ENCODE results near the gene HMGCL. TPM values are rescaled to one million over a fixed set of nuclear protein-coding genes. Genes with fewer than 3 reads are reported as not detected.

HMGCL gene
- total and polyA plus RNA-seq, 4 donors, result 22.4 to 36.8 (median 33.1) TPM

DNA sequence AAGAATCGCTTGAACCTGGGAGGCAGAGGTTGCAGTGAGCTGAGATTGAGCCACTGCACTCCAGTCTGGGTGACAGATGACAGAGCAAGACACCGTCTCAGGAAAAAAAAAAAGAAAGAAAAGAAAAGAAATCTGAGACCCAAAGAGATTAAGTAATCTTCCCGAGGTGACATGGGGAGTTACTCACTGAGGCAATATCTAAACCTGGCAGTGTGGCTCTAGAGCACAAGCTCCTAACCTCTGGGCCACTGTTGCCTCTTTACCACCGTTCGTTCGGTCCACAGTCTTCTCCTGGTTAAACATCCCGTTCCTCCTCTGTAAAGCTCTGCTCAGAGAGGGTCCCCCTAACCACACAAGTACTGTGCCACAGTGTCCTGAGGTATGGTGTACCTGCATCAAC, 1.5 kb downstream of the HMGCL start:
- no peak overlapping the region for H3K4me3 ChIP-seq (ENCODE audit: low read length in 2 of 2)
- H3K27me3 ChIP-seq (ENCODE audit: control insufficient read depth in 1 of 2, insufficient read depth in 2 of 2, low read length in 1 of 2), result no peaks in the 10 kb centered on the region
- ATAC-seq (ENCODE audit: low FRiP score) (no peak), DNase-seq (no peak)
- WGBS, 2 donors, result 82 to 88% methylated on average over 7 of the region's 7 CpGs
- H3K27ac ChIP-seq (ENCODE audit: low read depth in 1 of 2, low read length in 2 of 2), result no peak overlapping the region
- H3K9me3 ChIP-seq (ENCODE audit: control insufficient read depth, low read length), result no peaks in the 10 kb centered on the region
- no peaks in the 10 kb centered on the region for H3K36me3 ChIP-seq (ENCODE audit: control insufficient read depth in 1 of 2, insufficient read depth in 2 of 2, low read length in 1 of 2)
- H3K4me1 ChIP-seq (ENCODE audit: control insufficient read depth in 1 of 2, insufficient read depth in 2 of 2, low read length in 2 of 2), result peaks cover 0 to 1% of the 10 kb centered on the region in 2 donors
- intact Hi-C loops (cut with DNase I), result no loop called here

DNA sequence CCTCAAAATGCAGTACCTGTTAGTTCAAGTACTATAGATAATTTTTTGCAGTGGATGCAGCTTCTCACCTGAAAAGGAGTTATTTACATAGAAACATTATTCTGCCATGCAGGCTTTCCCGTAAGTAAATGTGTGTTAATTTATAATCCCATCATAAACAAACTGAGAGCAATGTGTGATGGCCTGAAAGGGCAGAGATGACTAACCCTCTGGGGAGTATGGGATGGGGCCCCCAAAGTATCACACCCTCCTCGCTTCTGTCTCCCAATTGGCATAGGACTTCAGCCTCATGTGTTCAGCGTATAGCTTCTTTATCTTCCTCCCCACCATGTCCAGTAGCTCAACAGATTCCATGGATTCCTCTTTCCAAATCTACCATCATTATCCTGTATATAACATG, 7.6 kb downstream of the HMGCL start:
- Histone ChIP-seq H3K4me1 (ENCODE audit: control insufficient read depth in 1 of 2, insufficient read depth in 2 of 2, low read length in 2 of 2) (no peaks in the 10 kb centered on the region), H3K4me3 (ENCODE audit: low read length in 2 of 2) (no peak overlapping the region), H3K27ac (ENCODE audit: low read depth in 1 of 2, low read length in 2 of 2) (no peak overlapping the region), H3K36me3 (ENCODE audit: control insufficient read depth in 1 of 2, insufficient read depth in 2 of 2, low read length in 1 of 2) (peaks cover 2 to 7% of the 10 kb centered on the region in 2 donors), H3K9me3 (ENCODE audit: control insufficient read depth, low read length) (no peaks in the 10 kb centered on the region), H3K27me3 (ENCODE audit: control insufficient read depth in 1 of 2, insufficient read depth in 2 of 2, low read length in 1 of 2) (no peaks in the 10 kb centered on the region)
- ATAC-seq (ENCODE audit: low FRiP score) (no peak), DNase-seq (no peak)
- intact Hi-C loops (cut with DNase I), result loop anchor here in 1 of 2 donors (10.0 kb wide), 1 partner anchor 97 kb away; the partner anchor contains the start of gene CNR2
- WGBS, 2 donors, result 89 to 93% methylated on average over 3 of the region's 3 CpGs

DNA sequence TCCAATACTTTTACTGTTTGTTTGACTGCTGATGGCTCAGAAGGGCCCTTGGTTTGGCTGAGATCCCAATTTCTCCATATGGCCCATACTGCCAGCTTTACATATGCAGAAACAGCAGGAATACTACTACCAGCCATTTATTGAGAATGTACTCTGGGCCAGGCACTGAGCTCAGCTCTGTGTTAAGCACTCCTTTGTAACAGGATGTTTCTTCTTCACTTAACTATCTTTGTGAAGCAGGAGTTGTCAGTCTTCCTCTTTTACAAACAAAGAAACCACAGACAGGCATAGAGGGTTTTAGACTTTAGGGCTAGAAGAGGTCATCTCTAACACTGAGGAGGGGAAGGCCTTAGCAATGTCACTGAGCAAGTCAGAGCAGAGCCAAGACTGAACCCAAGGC, 8.3 kb downstream of the HMGCL start:
- Histone ChIP-seq H3K4me1 (ENCODE audit: control insufficient read depth in 1 of 2, insufficient read depth in 2 of 2, low read length in 2 of 2) (no peaks in the 10 kb centered on the region), H3K27ac (ENCODE audit: low read depth in 1 of 2, low read length in 2 of 2) (no peak overlapping the region), H3K27me3 (ENCODE audit: control insufficient read depth in 1 of 2, insufficient read depth in 2 of 2, low read length in 1 of 2) (no peaks in the 10 kb centered on the region), H3K9me3 (ENCODE audit: control insufficient read depth, low read length) (no peaks in the 10 kb centered on the region), H3K4me3 (ENCODE audit: low read length in 2 of 2) (no peak overlapping the region), H3K36me3 (ENCODE audit: control insufficient read depth in 1 of 2, insufficient read depth in 2 of 2, low read length in 1 of 2) (peaks cover 2 to 9% of the 10 kb centered on the region in 2 donors)
- ATAC-seq (ENCODE audit: low FRiP score), result no peak
- DNase-seq, result no peak
- intact Hi-C loops (cut with DNase I), result loop anchor here in 1 of 2 donors (10.0 kb wide), 1 partner anchor 98 kb away; the partner anchor contains the start of gene CNR2

DNA sequence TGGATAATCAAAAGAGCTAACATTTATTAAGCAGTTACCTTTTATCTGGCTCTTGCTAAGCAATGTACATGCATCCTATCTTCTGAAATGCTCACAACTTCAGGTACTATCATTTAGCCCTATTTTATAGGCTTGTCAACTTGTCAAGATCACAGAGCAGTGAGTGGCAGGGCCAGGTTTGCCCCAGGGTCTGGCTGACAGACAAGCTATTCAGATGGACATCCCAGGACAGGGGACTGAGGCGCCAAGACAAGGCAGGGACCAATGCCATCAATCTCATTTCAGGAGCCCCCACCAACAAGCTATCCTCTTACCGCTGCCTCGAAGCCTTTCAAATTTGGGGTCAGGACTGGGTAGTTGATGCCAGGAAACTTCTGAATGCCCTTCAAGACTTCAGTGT, 8.9 kb downstream of the HMGCL start:
- intact Hi-C loops (cut with DNase I), result loop anchor here in 1 of 2 donors (10.0 kb wide), 1 partner anchor 98 kb away; the partner anchor contains the start of gene CNR2
- no peaks in the 10 kb centered on the region for H3K4me1 ChIP-seq (ENCODE audit: control insufficient read depth in 1 of 2, insufficient read depth in 2 of 2, low read length in 2 of 2)
- H3K4me3 ChIP-seq (ENCODE audit: low read length in 2 of 2), result no peak overlapping the region
- ATAC-seq (ENCODE audit: low FRiP score), result no peak
- no peaks in the 10 kb centered on the region for H3K9me3 ChIP-seq (ENCODE audit: control insufficient read depth, low read length)
- peaks cover 2 to 9% of the 10 kb centered on the region in 2 donors for H3K36me3 ChIP-seq (ENCODE audit: control insufficient read depth in 1 of 2, insufficient read depth in 2 of 2, low read length in 1 of 2)
- no peak overlapping the region for H3K27ac ChIP-seq (ENCODE audit: low read depth in 1 of 2, low read length in 2 of 2)
- no peak for DNase-seq
- 90 to 94% methylated on average over 3 of the region's 3 CpGs for WGBS, 2 donors
- no peaks in the 10 kb centered on the region for H3K27me3 ChIP-seq (ENCODE audit: control insufficient read depth in 1 of 2, insufficient read depth in 2 of 2, low read length in 1 of 2)

DNA sequence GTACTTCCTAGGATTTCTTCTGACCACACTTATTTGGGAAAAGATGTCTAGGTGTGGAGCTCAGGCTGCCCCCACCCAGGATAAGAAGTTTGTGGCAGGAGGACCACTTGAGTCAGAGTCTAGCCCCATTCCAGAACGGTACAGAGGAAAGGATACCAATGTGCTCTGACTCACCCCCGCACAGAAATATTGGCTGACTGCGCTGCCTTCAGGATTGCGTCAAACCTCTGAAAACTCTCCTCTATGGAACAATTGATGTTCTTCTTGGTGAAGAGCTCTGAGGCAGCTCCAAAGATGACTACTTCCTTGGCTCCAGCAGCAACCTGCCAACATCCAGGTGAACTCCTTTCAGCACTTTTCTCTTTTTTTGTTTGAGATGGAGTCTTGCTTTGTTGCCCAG, 11.2 kb downstream of the HMGCL start:
- DNase-seq (no peak), ATAC-seq (ENCODE audit: low FRiP score) (no peak)
- Histone ChIP-seq H3K4me3 (ENCODE audit: low read length in 2 of 2) (no peak overlapping the region), H3K27me3 (ENCODE audit: control insufficient read depth in 1 of 2, insufficient read depth in 2 of 2, low read length in 1 of 2) (no peaks in the 10 kb centered on the region), H3K27ac (ENCODE audit: low read depth in 1 of 2, low read length in 2 of 2) (no peak overlapping the region), H3K9me3 (ENCODE audit: control insufficient read depth, low read length) (no peaks in the 10 kb centered on the region), H3K4me1 (ENCODE audit: control insufficient read depth in 1 of 2, insufficient read depth in 2 of 2, low read length in 2 of 2) (no peaks in the 10 kb centered on the region), H3K36me3 (ENCODE audit: control insufficient read depth in 1 of 2, insufficient read depth in 2 of 2, low read length in 1 of 2) (peaks cover 2 to 9% of the 10 kb centered on the region in 2 donors)
- intact Hi-C loops (cut with DNase I), result loop anchor here in 1 of 2 donors (10.0 kb wide), 1 partner anchor 101 kb away; the partner anchor contains the start of gene CNR2
- 93% methylated on average over 4 of the region's 4 CpGs for WGBS, 2 donors

DNA sequence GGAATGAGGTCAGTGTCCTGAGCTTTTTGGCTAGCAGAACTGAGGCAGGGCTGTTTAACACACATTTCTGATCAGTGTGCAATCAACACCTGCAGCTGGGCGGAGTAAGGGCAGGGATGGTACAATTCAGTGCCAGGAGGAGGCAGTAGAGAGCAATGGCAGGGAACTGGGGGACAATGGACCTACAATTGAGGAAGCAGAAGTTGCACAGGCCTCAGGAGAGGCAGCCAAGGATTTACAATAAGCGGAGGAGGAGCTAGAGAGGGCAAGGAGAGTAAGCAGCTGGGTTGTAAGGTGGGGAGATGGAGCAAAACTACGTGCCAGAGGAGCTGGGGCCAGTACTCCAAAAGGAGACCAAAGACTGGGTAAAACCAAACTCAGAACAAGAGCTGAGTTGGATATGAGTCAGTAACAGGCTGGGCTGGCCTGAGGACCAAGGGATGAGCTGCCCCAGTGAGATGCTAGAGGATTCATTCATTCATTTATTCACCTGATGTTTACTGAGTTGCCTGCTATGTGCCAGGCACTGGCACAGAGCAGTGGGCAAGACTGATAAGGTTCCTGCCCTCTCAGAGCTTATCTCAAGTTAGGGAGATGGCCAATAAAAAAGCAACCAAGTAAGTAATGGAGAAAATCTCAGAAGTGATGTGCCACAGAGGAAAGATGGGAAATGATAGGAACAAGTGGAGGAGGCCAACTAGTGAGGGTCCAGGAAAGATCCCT, 14.2 kb downstream of the HMGCL start:
- Histone ChIP-seq H3K9me3 (ENCODE audit: control insufficient read depth, low read length) (no peaks in the 10 kb centered on the region), H3K4me3 (ENCODE audit: low read length in 2 of 2) (no peak overlapping the region), H3K27me3 (ENCODE audit: control insufficient read depth in 1 of 2, insufficient read depth in 2 of 2, low read length in 1 of 2) (no peaks in the 10 kb centered on the region), H3K4me1 (ENCODE audit: control insufficient read depth in 1 of 2, insufficient read depth in 2 of 2, low read length in 2 of 2) (no peaks in the 10 kb centered on the region), H3K27ac (ENCODE audit: low read depth in 1 of 2, low read length in 2 of 2) (no peak overlapping the region), H3K36me3 (ENCODE audit: control insufficient read depth in 1 of 2, insufficient read depth in 2 of 2, low read length in 1 of 2) (peaks cover 0 to 6% of the 10 kb centered on the region in 2 donors)
- peak; percentile 53 for ATAC-seq (ENCODE audit: low FRiP score)
- WGBS, 2 donors, result 65 to 69% methylated on average over 3 of the region's 3 CpGs
- peak in 1 of 2 donors; percentile 70 for DNase-seq
- intact Hi-C loops (cut with DNase I), result loop anchor here in 1 of 2 donors (10.0 kb wide), 1 partner anchor 104 kb away; the partner anchor contains the start of gene CNR2

DNA sequence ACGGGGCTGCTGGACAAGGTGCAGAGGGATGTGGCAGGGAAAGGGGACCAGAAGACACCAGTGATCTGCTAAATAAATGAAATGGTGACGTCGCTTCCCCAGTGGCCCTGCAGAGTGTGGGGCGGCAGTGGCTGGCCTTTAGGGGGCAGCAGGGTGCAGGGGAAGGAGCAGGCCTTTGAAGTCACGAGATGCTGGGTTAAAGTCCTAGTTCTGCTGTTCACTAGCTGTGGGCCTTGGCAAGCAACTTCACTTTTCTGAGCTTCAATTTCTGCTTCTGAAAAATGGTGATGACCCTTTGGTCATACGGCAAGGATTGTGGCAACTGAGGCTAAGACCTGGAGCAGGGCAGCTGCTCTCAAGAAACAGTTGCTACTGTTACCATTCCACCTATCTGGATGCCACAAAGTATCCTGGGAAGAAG, 15.5 kb downstream of the HMGCL start:
- Histone ChIP-seq H3K36me3 (ENCODE audit: control insufficient read depth in 1 of 2, insufficient read depth in 2 of 2, low read length in 1 of 2) (peaks cover 0 to 6% of the 10 kb centered on the region in 2 donors), H3K27ac (ENCODE audit: low read depth in 1 of 2, low read length in 2 of 2) (no peak overlapping the region), H3K4me3 (ENCODE audit: low read length in 2 of 2) (no peak overlapping the region), H3K9me3 (ENCODE audit: control insufficient read depth, low read length) (no peaks in the 10 kb centered on the region), H3K27me3 (ENCODE audit: control insufficient read depth in 1 of 2, insufficient read depth in 2 of 2, low read length in 1 of 2) (no peaks in the 10 kb centered on the region), H3K4me1 (ENCODE audit: control insufficient read depth in 1 of 2, insufficient read depth in 2 of 2, low read length in 2 of 2) (no peaks in the 10 kb centered on the region)
- WGBS, 2 donors, result 40% methylated on average over 6 of the region's 6 CpGs
- intact Hi-C loops (cut with DNase I), result loop anchor here in 1 of 2 donors (10.0 kb wide), 1 partner anchor 105 kb away; the partner anchor contains the start of gene CNR2
- ATAC-seq (ENCODE audit: low FRiP score), result peak; percentile 72
- DNase-seq, result peak; percentile 88 to 90

DNA sequence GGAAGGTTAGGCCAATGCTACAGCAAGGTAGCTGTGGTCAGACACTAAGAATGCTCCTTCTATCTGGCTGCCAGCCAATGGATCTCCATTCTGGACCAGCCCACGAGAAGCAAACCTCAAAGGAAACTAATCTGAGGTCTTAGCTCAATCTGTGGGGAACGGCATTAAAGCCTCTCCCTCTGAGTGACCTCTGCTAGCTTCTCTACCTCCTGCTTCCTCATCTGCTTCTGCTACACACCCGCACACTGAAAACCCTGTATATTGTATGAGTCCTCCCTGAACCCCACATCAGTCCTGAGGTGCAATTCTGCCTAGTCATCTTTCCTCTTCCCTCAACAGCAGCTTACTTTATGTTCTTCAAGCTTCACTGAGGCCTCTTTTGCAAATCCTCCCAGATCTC, 17.8 kb downstream of the HMGCL start:
- ATAC-seq (ENCODE audit: low FRiP score), result no peak
- 73 to 74% methylated on average over 3 of the region's 3 CpGs for WGBS, 2 donors
- Histone ChIP-seq H3K4me1 (ENCODE audit: control insufficient read depth in 1 of 2, insufficient read depth in 2 of 2, low read length in 2 of 2) (no peaks in the 10 kb centered on the region), H3K27me3 (ENCODE audit: control insufficient read depth in 1 of 2, insufficient read depth in 2 of 2, low read length in 1 of 2) (no peaks in the 10 kb centered on the region), H3K36me3 (ENCODE audit: control insufficient read depth in 1 of 2, insufficient read depth in 2 of 2, low read length in 1 of 2) (peaks cover 0 to 4% of the 10 kb centered on the region in 2 donors), H3K4me3 (ENCODE audit: low read length in 2 of 2) (no peak overlapping the region), H3K9me3 (ENCODE audit: control insufficient read depth, low read length) (no peaks in the 10 kb centered on the region), H3K27ac (ENCODE audit: low read depth in 1 of 2, low read length in 2 of 2) (no peak overlapping the region)
- intact Hi-C loops (cut with DNase I), result no loop called here
- DNase-seq, result no peak

DNA sequence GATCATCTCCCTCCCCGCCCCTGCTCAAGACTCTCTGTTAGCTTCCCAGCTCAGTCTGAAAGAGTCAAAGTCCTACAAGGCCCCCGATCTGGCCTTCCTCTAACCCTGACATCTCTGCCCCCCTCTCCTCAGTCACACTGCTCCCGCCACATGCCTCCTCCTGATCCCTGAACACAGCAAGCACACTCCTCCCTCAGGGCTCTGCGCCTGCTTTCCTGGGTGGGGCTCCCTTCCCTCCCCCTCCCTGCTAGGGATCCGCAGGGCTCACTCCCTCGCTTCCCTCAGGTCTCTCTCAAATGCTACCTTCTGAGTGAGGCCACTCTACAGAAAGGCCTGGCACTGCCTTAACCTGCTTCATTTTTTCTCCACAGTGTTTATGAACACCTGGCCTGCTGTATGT, 18.9 kb downstream of the HMGCL start:
- H3K27ac ChIP-seq (ENCODE audit: low read depth in 1 of 2, low read length in 2 of 2), result no peak overlapping the region
- WGBS, 2 donors, result 85 to 88% methylated on average over 6 of the region's 6 CpGs

More for the DNA sequence above, 18.9 kb downstream of the HMGCL start:
- Histone ChIP-seq H3K36me3 (ENCODE audit: control insufficient read depth in 1 of 2, insufficient read depth in 2 of 2, low read length in 1 of 2) (peaks cover 0 to 3% of the 10 kb centered on the region in 2 donors), H3K4me1 (ENCODE audit: control insufficient read depth in 1 of 2, insufficient read depth in 2 of 2, low read length in 2 of 2) (no peaks in the 10 kb centered on the region), H3K27me3 (ENCODE audit: control insufficient read depth in 1 of 2, insufficient read depth in 2 of 2, low read length in 1 of 2) (no peaks in the 10 kb centered on the region), H3K4me3 (ENCODE audit: low read length in 2 of 2) (no peak overlapping the region), H3K9me3 (ENCODE audit: control insufficient read depth, low read length) (no peaks in the 10 kb centered on the region)
- intact Hi-C loops (cut with DNase I), result no loop called here
- ATAC-seq (ENCODE audit: low FRiP score), result no peak
- DNase-seq, result no peak

Measured in aorta (tissue), 5 donors.